ENCODE results near the gene ARHGAP10.
"Not testable (repeated sequence)": the region's sequence is repeated elsewhere in the genome, so short reads cannot be mapped to it uniquely, and the experiment has no call there.

ARHGAP10 gene

DNA sequence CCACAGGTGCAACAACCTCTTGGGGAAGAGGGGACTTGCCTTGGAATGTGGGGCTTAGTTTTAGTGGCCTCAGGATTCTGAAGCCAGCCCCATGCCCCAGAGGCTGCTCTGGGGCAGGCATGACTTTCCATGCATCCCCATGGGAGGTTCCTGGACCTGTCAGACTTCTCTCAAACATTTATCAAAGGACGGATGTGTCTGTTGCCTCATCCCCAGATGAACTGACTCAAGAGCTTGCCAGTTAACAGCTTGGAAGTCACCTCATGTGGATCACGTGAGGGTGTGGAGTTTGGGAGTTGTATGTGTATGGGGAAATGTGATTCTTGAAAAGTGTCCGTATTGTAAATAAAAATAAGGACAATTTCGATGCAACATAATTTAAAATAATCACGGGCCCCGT lies 341.5 kb downstream of the ARHGAP10 start:
- no peak for DNase-seq

DNA sequence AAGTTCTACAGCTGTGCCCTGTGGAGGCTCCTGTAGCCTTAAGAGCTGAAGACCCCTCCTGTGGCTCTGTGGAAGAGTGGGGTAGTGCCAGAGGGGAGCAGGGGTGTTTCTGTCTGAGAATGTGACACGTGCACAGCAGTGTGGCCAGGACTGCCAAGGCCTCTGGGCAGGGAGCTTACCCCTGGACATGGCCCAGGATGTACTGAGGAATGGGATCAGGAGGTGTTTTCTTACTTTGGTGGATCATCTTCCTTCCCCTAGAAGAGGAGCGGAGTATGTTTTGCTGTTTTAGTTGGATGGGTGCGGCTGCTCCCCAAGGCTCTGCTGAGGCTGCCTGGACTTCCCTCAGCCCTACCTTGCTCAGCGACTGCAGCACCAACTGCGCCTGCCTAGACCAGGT lies 342.6 kb downstream of the ARHGAP10 start:
- DNase-seq = no peak

DNA sequence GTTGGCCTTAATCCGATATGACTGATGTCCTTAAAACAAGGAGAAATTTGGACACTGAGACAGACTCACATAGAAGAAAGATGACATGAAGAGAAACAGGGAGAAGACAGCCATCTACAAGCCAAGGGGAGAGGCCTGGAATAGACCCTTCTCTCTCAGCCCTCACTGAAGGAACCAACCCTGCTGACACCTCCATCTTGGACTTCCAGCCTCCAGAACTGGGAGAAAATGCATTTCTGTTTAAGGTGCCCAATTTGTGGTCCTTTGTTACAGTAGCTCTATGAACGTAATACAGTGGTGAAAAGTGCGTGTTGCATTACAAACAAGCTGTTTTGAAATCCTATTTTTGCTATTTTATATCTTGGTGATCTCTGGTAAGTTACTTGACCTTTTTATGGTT lies 343.6 kb downstream of the ARHGAP10 start:
- no peak for DNase-seq

DNA sequence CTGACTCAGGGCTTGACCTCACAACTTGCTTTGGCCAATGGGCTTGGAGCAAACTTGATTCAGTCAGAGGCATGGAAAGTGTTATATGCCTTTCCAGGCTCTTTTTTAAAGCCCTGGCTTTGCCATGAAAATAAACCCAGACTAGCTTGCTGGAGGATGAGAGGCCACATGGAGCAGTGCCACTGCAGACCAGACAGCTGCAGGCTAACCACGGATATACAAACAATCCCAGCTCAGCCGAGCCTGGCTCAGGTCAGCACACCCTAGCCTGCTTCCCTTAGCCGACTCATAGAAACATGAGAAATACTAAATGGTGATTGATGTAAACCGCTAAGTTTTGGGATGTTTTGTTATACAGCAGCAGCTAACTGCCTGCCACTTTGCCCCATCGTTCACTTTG lies 345.1 kb downstream of the ARHGAP10 start:
- no peak for DNase-seq

DNA sequence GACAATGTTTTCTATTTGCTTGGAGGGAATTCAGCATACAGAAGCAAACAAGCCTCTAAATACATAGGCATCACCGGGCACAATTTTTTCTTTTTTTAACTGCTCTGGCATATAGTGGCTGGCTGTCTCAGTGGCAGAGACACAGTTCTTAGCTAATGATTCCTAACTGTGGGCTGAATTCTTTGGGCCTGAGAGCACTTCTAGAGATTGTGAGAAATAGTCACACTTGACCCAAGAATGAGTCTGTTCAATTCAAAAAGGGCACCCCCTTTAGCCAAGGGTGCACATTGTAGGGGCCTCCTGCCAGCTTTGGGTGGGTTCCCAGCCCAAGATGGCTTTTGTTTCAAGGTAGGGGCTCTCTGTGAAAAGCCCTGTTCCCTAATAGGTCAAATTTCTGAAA lies 345.7 kb downstream of the ARHGAP10 start:
- no peak for DNase-seq

DNA sequence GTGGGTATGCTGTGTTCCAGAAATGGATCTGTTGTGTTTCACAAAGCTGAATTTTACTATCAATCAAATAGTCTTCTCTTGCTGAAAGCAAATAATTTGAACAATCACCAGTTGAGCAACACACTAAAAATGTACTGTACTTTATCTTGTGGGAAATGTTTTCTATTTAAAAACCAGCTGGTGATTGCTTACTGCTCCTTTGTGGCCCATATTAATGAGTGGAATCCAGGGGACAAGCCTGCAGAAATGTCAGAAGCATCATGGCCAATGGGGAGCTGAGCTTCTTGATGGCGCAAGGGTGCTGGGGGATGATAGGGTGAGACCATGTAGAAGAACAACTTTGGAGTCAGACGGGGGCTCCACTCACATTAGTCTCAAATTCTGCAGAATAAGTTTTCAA lies 346.2 kb downstream of the ARHGAP10 start:
- no peak for DNase-seq

DNA sequence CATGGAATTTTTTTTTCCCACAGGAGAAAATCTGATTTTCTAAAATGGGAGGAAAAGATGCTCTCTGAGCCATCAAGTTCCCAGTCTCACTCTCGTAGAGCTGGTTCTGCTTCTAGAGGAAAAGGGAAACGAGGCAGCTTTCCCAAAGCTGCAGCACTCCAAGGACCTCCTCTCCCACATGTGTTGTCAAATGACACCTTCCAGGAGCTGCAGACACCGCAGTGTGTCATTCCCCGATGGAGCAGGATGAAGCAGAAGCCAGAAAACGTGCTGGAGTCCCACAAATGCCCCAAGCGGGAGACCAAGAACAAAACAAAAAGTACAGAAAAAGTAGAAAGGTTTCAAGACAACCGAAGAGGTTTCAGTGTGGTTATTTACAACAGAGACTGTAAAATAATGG lies 348.1 kb downstream of the ARHGAP10 start:
- no peak for DNase-seq

DNA sequence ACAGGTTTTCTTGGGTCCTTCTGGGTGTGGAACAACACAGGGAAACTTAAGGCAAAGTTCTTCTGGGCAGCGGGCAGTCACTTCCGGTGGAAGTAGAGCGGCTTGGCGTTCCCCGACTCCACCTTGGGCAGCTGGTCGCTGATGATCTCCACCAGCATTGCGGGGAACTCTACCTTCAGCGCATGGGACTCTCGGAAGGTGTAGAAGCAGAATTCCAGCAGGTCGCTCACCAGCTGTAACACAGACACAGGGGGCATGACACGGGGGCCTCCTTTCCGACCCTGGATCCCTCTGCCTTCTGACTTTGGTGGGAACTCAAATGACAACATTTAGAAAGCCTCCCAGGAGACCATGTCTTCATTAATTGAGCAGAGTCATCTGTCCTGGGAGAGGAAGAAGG lies 349.4 kb downstream of the ARHGAP10 start:
- DNase-seq = no peak

DNA sequence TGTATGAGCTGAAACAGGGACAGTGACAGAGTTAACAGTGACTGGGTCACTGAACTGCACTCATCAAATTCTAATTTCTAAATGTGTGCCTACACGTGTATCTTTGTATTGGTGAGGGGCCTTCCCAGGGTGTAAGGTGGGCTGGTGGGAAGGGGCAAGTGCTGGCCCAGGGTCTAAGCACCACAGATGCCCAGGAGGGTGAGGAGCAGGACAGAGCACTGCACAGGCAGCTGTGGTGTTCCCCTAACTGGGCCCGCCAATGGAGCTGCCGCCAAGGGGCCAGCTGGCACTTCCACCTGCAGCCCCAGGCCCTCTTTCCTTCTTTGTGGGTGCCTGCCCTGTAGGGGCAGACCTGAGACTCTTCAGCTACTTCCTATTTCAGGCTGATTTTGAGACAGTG lies 349.9 kb downstream of the ARHGAP10 start:
- no peak for DNase-seq

DNA sequence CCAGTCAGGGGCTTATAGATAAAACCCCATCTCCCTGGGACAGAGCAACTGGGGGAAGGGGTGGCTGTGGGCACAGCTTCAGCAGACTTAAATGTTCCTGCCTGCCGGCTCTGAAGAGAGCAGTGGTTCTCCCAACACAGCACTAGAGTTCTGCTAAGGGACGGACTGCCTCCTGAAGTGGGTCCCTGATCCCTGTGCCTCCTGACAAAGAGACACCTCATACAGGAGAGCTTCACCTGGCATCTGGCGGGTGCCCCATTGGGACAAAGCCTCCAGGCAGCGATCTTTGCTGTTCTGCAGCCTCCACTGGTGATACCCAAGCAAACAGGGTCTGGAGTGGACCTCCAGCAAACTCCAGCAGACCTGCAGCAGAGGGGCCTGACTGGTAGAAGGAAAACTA lies 351.2 kb downstream of the ARHGAP10 start:
- not testable (repeated sequence) for DNase-seq

DNA sequence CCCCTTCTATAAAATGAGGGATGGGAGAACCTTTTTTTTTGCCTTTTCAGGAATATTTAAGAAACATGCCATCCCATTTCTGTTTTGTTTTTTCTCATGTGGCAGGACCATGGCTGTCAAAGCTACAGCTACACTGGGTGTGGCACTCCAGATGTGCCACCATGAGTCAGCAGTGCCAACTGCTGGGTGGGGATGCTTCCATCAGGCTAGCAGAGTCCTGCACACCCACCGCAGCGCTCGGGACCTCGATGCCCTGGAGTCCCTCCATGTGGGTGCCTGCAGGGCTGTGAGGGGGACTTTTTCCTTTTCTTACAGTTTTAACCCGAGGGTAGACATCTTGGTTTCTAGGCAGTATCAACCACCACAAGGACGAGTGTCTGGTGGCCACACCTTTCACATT lies 357.7 kb downstream of the ARHGAP10 start:
- DNase-seq = no peak

DNA sequence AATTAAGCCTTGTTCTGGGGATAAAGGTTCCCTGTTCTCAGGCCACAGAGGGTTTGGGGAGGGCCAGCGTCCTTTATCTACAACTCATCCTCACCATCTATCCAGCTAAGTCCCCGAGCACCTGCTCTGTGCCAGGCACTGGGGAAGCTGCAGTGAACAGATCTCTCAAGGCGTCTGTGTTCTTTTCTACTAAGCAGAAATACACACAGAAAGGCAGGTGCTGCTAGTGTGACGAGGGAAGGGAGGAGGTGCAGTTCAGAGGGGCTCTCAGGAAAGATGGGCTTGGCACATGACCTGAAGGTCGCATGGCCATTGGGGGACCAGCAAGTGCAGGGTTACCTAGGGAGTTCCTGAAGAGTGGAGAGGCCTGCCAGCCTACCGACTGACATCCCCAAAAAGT lies 358.1 kb downstream of the ARHGAP10 start:
- DNase-seq = no peak

DNA sequence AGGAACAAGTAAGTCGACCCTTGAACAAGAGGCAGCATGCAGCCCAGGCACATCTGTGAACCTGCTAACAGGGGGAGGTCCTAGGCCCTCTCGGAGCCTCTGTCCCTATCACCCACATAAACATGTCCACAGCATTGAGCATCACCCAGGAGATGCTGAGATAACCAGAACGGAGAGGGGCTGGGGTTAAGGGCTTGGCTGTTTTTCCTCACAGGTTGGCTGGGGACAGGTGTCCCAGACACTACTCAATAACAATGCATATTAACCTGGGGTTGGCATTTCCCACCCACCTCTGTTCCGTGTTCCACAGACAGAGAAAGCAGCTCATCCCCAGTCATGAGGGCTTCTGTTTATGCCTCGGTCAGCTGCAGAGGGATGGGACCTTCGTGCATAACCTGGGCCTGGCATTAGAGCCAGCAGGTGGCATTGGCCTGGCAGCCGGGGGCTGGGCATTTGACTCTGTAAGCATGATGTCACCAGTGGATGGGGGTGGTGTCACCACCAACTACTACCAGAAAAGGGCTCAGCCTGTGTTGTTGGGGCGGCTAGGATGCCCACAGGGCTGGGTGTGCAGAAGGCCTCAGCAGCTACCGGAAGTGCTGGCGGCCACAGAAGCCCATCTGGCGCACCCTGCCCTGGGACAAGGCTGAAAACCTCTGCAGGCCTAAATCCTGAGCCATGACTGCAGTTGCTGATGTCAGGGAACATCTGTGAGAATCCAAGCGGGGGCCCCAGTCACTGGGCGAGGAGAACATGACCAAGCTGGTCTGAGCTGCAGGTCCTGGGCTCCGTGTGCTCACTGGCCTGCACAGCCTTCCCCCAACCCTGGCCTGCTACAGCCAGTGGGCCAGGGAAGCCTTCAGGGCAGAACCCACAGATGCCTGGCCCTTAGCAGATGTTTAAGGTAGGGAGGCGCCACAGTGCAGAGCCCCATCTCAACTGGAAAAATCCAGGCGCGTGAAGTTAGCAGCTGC lies 358.9 kb downstream of the ARHGAP10 start:
- no peak for DNase-seq

DNA sequence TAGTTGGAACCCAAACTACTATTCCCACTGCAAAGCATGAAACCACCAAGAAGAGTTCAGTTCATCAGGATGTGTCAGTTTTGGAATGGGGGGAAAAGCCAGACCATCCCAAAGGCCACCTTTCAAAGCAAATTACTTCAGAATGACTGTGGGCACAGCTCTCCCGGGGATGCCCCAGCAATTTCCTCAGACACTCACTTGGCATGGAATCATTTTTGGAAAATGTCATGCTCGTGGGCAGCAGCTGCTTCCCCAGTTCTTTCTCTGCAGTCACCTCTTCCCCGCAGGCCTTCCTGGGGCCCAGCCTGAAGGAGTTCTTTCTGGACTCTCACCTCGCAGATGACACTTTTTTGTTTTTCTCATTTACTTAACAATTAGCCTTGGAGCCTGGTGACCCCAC lies 360.0 kb downstream of the ARHGAP10 start:
- DNase-seq = no peak

DNA sequence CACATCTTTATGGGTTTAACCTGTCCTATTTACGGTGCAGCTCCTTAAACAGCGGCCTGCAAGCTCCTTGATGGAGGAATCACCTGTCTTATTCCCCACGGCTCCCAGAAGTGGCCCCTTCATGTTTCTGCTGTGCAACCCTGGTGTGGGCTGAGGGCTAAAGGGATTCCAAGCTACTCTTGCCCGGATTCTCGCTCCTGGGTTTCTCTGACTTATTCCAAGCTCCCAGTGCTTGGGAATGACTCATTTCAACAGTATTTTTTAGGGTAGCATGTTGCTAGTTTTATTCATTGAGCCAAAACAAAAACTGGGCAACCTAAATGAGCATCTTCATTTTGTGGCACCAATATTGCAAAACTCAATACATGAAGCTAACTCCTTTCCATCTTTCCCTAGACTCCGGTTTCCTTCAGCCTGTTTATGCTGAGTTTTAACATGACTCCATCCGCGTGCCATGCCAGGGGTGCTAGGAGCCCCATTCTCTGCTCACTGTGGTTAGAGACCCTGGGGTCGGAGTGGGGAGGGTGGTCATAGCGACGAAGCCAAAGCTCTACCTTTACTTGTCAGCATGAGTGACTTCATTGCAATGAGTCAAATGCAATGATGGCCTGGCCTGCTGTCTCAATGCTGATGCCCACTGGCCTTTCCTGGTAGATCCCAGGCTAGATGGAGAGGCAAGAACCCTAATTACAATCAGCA lies 360.6 kb downstream of the ARHGAP10 start:
- no peak for DNase-seq

DNA sequence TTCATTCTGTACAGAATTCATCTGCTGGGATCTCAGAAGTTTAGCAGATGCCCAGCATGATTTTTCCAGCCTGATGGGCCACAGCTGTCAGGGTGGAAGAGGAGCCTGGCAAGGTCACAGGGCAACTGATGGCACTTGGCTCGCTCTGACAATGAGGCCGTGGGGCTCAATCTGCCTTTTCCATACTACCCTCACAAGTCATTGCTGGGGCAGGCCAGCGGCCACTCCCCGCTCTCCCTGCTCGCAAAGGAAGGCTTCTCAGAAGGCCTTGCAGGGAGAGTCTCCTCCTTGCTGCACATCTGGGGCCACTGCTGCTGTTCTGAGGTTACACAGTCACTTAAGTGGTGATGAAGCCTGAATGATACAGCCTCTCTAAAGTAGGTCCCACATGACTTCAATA lies 361.2 kb downstream of the ARHGAP10 start:
- DNase-seq = no peak

DNA sequence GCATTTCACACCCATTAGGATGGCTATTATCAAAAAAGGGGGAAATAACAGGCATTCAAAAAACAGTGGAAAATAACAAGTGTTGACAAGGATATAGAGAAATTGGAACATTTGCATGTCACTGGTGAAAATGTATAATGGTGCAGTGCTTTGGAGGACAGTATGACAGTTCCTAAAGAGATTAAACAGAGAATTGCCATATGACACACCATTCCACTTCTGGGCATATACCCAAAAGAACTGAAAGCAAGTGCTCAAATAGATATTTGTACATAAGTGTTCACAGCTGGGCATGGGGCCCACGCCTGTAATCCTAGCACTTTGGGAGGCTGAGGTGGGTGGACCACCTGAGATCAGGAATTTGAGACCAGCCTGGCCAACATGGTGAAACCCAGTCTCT lies 362.3 kb downstream of the ARHGAP10 start:
- DNase-seq = no peak

DNA sequence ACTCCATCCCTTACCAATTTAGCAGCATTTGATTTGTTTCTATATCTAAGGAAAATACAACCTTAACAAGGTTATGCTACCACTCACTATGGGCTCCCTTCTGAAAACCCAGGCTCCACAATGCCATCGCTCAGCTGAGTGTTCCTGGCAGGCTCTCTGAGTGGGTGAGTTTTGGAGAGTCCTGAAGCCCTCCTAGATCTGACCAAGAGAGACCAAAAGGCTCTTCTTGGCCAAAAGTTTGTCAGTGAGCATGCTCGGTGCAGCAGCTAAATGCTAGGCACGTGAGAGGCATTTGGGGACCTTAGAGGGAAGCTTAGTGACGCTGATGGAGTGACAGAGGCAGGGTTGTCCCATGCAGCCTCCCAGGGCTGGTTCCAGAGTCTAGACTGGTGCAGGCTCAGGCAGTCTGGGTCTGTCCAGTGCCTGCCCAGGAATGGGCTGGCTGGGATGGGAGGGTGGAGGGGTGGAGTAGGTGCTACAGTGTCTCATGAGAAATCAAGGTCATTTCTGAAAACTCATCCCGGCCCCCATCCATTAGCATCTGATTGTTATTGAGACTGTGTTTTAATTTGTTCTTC lies 363.5 kb downstream of the ARHGAP10 start:
- no peak for DNase-seq

DNA sequence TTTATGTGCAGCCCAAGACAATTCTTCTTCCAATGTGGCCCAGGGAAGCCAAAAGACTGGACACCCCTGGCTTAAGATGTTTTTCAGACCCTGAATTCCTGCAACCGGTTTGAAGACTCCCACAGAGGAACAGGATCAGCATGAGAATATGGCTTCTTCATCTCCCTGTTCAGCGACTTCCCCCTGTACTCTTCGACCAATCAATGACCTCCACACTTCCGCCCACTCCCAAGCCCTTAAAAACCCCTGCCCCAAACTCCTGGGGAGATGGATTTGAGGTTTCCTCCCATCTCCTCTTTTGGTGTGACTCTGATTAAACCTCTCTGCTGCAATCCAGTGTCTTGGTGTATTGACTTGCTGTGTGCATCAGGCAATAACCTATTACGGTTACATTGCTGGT lies 365.9 kb downstream of the ARHGAP10 start:
- DNase-seq = no peak

DNA sequence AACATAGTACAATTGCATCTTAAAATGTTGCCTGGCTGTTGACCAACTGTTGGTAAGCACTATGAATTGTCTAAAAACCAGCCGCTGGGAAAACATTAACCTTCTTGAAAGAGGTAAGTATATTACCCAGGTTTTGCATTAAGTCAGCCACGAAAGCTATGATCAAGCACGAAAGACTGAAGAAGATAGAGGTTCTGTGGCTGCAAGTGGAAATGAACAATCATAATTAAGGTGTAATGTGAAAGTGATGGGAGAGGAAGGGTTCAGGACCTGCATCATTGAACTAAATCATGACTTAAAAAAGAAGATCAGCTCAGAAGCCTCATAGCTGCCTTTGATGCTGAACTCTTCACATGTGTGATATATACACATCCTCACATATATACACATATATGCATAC lies 369.3 kb downstream of the ARHGAP10 start:
- no peak for DNase-seq

DNA sequence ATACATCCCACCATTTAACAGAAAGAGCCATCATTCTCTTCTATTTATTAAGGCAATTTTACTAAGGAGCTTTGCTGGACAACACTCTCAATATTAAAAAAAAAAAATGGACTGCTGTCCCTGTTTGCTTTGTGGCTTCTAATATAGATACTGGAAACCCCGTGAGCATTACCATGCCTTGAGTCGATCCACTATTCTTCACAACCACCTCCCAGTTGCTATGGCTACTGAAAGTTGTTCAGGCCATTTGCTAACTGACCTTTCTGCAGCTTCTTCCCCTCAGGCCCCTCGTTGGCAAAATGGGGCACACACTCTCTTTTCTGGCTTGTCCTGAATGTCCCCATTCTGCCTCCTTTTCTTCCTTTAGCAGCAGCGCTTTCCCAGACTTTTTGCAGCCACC lies 369.9 kb downstream of the ARHGAP10 start:
- no peak for DNase-seq

DNA sequence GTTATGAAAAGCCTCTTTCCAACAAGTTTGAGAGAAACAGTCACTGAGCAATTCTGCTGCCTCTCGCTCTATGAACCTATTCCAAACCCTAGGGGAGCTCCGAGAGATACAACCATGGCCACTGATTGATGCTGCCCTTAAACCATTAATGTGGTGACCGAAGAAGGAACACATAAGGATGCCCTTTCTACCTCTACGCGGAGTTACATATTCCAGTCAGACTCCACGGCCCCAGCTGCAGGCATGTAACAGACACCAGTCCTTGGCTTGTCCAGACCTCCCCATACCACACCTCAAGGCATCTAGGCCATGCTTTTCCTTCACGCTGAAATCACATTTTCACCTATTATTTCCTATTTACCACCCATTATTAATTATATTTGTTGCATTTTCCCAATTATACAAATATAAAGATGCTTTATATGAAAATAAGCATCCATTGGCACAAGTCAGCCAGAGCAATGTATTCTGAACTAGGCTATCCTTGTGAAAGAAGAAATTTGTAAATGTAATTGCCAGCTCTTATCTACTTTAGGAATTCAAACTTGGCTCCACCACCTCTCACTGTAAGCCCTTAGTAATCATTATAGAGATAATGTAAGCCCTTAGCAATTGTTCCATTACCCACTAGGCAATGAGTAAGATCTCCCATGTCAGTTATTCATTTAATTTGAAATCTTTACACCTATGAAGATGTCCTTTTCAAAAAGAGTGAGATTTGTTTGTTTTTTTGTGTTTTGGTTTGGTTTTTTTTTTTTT lies 371.9 kb downstream of the ARHGAP10 start:
- DNase-seq = no peak

DNA sequence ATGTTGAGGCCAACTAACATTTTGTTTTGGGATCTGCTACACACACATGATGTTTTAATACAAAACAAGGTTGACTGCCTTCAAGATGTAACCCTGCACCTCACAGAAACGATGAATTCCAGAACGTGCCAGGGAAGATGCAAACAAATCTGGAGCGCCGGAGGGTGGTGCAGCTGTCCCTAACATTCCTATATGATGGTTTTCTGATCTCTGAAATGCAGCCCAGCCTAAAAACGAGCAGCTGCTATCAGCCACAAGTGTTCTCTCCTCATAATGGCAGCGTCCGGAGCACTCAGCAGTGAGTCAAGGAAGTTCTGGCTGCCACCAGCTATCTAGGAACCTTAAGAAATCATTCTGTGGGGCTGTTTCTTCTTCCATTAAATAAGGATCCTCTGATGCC lies 376.9 kb downstream of the ARHGAP10 start:
- no peak for DNase-seq
